Epithelial cell of proximal tubule (primary cell): Measurements from ENCODE around the gene TMCC3. TPM values are rescaled to one million over a fixed set of nuclear protein-coding genes. Genes with fewer than 3 reads are reported as not detected.
"Not testable (repeated sequence)": the region's sequence is repeated elsewhere in the genome, so short reads cannot be mapped to it uniquely, and the experiment has no call there.

Experiments
- DNase-seq: peaks from one replicate; pipeline ENCODE4 v3.0.0-alpha.2; 2011; ENCODE audit warnings: low read depth
- H3K4me3 ChIP-seq: 2 replicates; pipeline ENCODE4 v1.5.1; 2011; ENCODE audit warnings: low read depth, mild to moderate bottlenecking, low read length
- total RNA-seq: library from RNA; depleted of rRNA; stranded (reverse); fragments of >200 nt; gene quantifications from 2 replicates; pipeline ENCODE4 v1.2.3, GENCODE V29; 2015
- TF ChIP-seq, protein P1 (sequence below): conservative IDR thresholded peaks from 2 replicates; pipeline ENCODE4 v1.5.1; 2012; ENCODE audit warnings: low read depth, mild to moderate bottlenecking, low read length

Gene TMCC3
- total RNA-seq, 1 donor from 2014 or later, result 11.8 TPM

DNA sequence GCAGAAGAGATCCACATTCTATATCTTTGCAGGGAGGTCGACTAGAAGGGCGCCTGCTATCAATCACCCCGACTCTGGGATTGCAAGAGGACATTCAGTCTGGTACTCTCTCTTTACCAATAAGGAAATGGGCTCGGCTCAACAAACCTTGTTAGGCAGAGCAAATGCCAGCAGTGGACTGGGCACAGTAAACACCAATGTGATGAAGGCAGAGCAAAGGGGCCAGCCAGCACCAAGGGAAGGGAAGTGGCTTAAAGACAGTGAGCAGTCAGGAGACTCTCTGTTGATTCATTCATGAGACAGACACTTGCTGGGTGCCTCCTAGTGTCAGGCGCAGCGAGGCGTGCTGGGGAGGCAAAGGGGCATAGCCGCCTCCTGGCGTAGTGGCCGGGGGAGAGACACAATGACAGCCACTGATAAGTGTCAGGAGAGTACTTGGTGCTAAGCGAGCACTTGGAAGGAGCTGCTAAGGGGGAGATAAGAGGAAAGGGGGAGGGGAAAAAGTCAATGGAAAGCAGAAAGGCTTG lies 34.1 kb downstream of the TMCC3 start:
- DNase-seq, result no peak
- peak overlapping the region; percentile 50 for H3K4me3 ChIP-seq
- TF ChIP-seq, protein P1, sequence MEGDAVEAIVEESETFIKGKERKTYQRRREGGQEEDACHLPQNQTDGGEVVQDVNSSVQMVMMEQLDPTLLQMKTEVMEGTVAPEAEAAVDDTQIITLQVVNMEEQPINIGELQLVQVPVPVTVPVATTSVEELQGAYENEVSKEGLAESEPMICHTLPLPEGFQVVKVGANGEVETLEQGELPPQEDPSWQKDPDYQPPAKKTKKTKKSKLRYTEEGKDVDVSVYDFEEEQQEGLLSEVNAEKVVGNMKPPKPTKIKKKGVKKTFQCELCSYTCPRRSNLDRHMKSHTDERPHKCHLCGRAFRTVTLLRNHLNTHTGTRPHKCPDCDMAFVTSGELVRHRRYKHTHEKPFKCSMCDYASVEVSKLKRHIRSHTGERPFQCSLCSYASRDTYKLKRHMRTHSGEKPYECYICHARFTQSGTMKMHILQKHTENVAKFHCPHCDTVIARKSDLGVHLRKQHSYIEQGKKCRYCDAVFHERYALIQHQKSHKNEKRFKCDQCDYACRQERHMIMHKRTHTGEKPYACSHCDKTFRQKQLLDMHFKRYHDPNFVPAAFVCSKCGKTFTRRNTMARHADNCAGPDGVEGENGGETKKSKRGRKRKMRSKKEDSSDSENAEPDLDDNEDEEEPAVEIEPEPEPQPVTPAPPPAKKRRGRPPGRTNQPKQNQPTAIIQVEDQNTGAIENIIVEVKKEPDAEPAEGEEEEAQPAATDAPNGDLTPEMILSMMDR, result peak; percentile 28

DNA sequence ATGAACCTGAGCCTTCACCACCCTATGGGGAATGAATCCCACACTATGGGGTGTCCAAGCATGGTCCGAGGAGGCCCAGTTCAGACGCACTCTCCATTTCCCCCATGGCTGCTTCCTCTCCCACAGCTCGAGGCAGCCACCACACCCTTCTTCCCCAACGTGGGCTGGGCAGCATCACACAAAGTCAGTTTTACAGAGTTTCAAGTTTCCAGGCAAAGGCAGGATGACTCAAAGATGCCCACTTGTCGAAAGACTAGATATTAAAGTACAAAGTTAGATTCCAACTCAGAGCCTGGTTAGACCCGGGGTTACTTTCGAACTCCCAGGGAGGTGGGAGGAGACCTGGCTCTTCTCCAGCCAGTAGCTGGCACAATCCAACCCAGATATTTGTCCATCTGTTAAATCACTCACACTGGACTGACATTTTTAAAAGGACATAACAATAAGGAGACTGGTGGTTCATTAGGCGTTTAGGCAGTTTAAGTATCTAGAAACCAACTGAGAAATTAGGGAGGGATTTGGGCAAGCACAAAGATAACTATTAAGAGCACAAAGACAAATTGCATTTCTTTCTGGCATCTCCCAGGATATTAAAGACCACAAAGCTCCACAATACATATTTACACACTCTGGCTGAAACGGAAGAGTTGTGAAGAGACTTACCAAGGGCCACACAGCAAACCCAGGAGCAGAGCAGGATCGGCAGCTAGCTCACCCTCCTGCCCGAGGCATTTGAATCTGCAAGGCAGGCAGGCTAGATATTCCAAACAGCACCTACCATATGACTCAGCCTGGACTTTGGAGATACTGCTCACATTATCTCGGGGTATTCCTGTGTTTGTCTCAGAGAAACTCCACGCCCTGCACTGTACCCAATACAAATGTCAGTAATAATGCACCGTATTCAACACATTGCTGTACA lies 34.8 kb downstream of the TMCC3 start:
- TF ChIP-seq, protein P1, result no peak

DNA sequence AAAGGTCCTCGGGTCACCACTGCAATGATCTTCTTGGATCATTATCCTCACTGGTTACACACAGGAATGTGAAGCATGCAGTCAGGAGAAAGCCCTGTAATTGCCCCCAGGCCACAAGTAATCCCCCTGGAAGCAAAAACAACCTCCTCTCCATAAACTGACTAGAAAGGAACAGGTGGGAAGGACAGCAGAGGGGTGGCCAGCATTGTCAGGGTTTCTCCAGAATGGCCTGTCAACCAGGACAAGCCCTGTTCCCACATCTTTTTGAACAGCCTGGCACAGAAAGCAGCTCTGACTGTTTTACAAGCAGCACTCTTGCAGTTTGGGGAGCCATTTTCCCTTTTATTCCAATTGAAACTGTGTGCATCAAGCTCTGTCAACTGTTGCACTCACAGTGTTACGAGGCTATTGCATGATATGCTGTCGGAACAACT lies 36.1 kb downstream of the TMCC3 start:
- H3K4me3 ChIP-seq, result peak overlapping the region; percentile 50
- DNase-seq, result no peak
- TF ChIP-seq, protein P1, result no peak

More for the DNA sequence above, 34.8 kb downstream of the TMCC3 start:
- DNase-seq, result no peak
- H3K4me3 ChIP-seq, result peak overlapping the region; percentile 50

DNA sequence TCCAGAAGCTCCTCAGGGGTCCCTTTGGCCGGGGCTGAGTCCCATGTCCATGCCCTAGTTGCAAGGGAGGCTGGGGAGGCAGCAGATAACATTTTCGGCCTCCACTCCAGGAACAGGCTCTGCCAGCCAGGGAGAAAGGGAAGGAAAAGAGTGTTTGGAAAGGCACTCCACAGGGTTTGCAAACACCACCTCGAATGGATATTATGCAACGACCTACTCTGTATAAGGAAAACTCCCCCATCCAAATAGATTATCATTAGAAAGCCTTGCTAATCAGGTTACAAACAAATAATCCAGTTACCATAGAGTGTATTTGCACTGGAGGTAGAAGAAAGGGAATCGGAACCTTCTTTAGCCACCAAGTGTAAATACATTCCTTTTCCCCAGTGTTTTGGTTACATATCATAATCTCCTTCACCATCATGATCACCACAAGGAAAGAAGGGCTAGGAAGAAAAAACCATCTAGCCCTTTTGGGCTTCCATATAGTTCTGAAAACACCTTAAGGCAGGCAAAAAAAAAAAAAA lies 40.4 kb downstream of the TMCC3 start:
- TF ChIP-seq, protein P1, result no peak
- no peak overlapping the region for H3K4me3 ChIP-seq
- DNase-seq, result no peak

DNA sequence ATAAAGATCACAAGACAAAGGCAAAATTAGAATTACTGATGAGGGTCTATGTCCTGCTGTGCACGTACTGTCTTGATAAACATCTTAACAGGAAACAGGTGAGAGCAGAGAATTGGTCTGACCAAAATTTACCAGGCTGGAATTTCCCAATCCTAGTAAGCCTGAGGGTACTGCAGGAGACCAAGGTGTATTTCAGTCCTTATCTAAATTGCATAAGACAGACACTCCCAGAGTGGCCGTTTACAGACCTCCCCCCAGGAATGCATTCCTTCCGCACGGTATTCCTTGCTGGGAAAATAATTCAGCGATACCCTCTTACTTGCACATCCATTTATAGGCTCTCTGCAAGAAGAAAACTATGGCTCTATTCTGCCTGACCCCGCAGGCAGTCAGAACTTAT lies 43.5 kb downstream of the TMCC3 start:
- not testable (repeated sequence) for H3K4me3 ChIP-seq, DNase-seq

DNA sequence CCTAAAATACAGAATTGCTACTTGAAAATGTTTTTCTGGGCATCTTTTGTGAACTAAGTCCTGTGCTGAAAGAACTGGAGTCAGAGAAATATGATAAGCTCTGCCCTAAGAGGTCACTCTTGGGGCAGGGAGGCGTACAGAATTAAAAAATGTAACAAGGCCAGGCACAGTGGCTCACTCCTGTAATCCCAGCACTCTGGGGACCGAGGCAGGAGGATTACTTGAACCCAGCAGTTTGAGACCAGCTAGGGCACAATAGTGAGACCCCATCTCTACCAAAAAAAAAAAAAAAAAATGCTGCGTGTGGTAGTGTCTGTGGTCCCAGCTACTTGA lies 46.0 kb downstream of the TMCC3 start:
- no peak for DNase-seq
- TF ChIP-seq, protein P1, result no peak

DNA sequence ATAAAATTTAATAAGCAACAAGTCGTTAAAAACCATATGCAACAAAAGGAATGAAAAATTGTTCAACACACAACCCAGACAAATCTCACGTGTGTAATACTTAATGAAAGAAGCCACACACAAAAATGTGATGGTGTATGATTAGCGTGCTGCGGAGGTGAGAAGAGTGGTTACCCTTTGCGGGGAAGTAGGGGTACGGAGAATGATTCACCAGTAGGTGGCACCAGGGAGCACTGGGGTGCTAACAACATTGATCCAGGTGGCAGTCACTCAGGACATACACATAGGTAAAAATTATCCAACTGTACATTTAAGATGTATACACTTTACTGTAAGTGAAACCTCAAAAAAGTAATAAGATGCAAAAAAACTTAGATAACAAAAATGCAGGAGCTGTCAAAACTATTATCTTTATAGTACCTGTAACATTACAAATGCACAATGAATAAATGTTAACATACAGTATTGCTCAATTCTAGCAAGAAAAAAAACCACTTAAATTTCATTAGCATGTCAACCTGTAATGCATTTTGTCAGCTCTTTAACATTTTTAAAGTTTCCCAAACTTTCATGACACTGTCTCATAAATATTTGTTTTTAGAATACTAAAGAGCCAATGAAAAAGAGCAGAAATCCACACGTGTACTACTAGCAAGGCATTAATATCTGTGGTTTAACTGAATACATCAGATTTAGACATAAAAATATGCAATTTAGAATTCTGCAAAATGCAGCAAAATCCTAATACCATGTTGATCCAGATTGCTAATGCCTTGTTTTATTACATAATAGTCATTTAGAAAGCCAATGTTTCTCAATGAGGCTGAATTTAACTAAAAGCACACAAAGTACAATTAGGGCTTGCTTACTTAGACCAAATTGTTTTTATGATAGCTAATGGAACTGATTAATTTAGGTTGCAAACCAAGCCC lies 46.7 kb downstream of the TMCC3 start:
- no peak for DNase-seq
- H3K4me3 ChIP-seq, result no peak overlapping the region
- TF ChIP-seq, protein P1, result peak; percentile 84

More for the DNA sequence above, 46.0 kb downstream of the TMCC3 start:
- no peak overlapping the region for H3K4me3 ChIP-seq
